ENCODE data around the gene FAM83C.
A peak's percentile ranks its signal among the peaks of the same experiment; 100 is the strongest.

FAM83C gene

DNA sequence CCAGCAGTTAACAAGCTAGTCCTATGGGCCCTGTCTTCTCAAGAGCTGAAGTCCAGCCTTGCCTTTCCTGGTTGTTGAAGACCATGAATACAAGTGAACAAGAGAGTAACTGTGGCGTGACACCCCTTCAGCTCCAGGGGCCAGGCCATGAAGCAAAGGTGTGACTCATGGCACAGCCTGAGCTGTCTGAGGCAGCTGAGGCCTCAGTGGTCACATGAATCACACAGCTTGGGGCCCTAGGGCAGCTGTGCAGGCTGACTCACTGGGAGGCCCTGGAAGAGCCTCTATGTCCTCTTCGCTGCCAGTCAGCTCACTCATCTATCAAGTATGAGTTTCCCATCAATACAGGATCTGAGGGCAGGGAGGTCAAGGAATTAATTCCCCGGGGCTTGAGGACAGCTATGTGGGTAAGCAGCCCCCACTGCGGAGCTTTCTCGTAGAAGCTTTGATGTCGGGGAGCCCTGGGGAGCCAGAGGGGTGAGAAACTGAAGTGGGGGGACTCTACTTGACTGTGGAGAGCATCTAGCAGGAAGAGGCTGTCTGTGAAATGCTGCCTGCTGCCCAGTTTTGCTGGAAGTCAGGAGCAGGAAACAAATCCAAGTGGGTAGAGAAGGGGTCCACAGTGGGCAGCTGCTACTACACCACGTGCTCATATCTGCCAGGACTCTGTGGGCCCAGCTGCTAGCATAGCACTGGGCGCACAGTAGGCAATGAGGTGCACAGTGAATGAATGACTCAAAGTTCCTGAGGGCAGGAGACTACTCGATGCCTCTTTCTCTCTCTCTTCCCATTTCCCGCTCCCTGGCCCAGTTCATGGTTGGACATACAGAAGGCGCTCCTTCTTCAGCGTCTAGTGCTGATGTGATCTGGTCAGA lies 13.7 kb upstream of the FAM83C start:
- no CpG with 5 or more reads among the region's 12 CpGs for WGBS, 2 donors (ENCODE audit: extremely low coverage in 2 of 2, insufficient read length in 2 of 2, insufficient replicate concordance in 1 of 2)
- Histone ChIP-seq H3K23ac (ENCODE audit: low read depth, low read length, poor library complexity) (no peak overlapping the region), H3K4me1 (ENCODE audit: control insufficient read depth in 2 of 2, insufficient read depth in 1 of 2, low read depth in 1 of 2, low read length in 2 of 2) (peaks cover 1 to 4% of the 10 kb centered on the region in 2 donors), H2AK5ac (ENCODE audit: low read depth, low read length) (no peak overlapping the region), H3K79me1 (ENCODE audit: low read depth, low read length) (no peaks in the 10 kb centered on the region), H2BK15ac (ENCODE audit: low read length) (no peak overlapping the region), H3K36me3 (replicated peaks in 1 of 2; ENCODE audit: control insufficient read depth in 2 of 2, insufficient read depth in 2 of 2, low read length in 2 of 2) (peaks cover 0 to 8% of the 10 kb centered on the region in 2 donors), H2BK5ac (ENCODE audit: low read length) (no peak overlapping the region), H4K91ac (ENCODE audit: low read depth, low read length, poor library complexity) (no peak overlapping the region), H3K27me3 (ENCODE audit: control insufficient read depth in 3 of 3, insufficient read depth in 3 of 3, low read depth in 1 of 3, low read length in 3 of 3) (no peaks in the 10 kb centered on the region), H2BK120ac (ENCODE audit: low read depth, low read length) (no peak overlapping the region), H3K14ac (ENCODE audit: low read length) (no peak overlapping the region), H3K4ac (ENCODE audit: low read length) (no peak overlapping the region), H2BK12ac (ENCODE audit: low read length) (no peak overlapping the region), H3K4me2 (ENCODE audit: insufficient read depth, low read length, poor library complexity, severe bottlenecking) (no peak overlapping the region), H3K18ac (ENCODE audit: low read length) (no peak overlapping the region), H2AFZ (ENCODE audit: low read length) (peak overlapping the region; percentile 19), H4K8ac (ENCODE audit: low read depth, low read length) (no peak overlapping the region), H3K9ac (ENCODE audit: low read depth, low read length, poor library complexity) (no peak overlapping the region), H3K27ac (replicated peaks; ENCODE audit: low read length) (no peak overlapping the region), H3K4me3 (ENCODE audit: low read length in 2 of 2) (no peak overlapping the region), H3K9me3 (replicated peaks in 1 of 2; ENCODE audit: control insufficient read depth in 2 of 2, insufficient read depth in 1 of 2, low read depth in 1 of 2, low read length in 2 of 2) (no peaks in the 10 kb centered on the region)
- DNase-seq (ENCODE audit: low spot score) = no peak

GRCh38 chr20:35304956-35305355 lies 12.7 kb upstream of the FAM83C start:
- Histone ChIP-seq H2BK15ac (ENCODE audit: low read length) (no peak overlapping the region), H4K8ac (ENCODE audit: low read depth, low read length) (no peak overlapping the region), H2BK120ac (ENCODE audit: low read depth, low read length) (no peak overlapping the region), H3K23ac (ENCODE audit: low read depth, low read length, poor library complexity) (no peak overlapping the region), H3K18ac (ENCODE audit: low read length) (no peak overlapping the region), H3K4me1 (ENCODE audit: control insufficient read depth in 2 of 2, insufficient read depth in 1 of 2, low read depth in 1 of 2, low read length in 2 of 2) (peaks cover 1 to 4% of the 10 kb centered on the region in 2 donors), H3K4me2 (ENCODE audit: insufficient read depth, low read length, poor library complexity, severe bottlenecking) (no peak overlapping the region), H4K91ac (ENCODE audit: low read depth, low read length, poor library complexity) (no peak overlapping the region), H3K27ac (replicated peaks; ENCODE audit: low read length) (no peak overlapping the region), H3K9ac (ENCODE audit: low read depth, low read length, poor library complexity) (no peak overlapping the region), H3K27me3 (ENCODE audit: control insufficient read depth in 3 of 3, insufficient read depth in 3 of 3, low read depth in 1 of 3, low read length in 3 of 3) (no peaks in the 10 kb centered on the region), H3K79me1 (ENCODE audit: low read depth, low read length) (no peaks in the 10 kb centered on the region), H3K4me3 (ENCODE audit: low read length in 2 of 2) (no peak overlapping the region), H3K9me3 (replicated peaks in 1 of 2; ENCODE audit: control insufficient read depth in 2 of 2, insufficient read depth in 1 of 2, low read depth in 1 of 2, low read length in 2 of 2) (no peaks in the 10 kb centered on the region), H3K4ac (ENCODE audit: low read length) (no peak overlapping the region), H2BK12ac (ENCODE audit: low read length) (no peak overlapping the region), H3K14ac (ENCODE audit: low read length) (no peak overlapping the region), H2AFZ (ENCODE audit: low read length) (peak overlapping the region; percentile 19), H2AK5ac (ENCODE audit: low read depth, low read length) (no peak overlapping the region), H2BK5ac (ENCODE audit: low read length) (no peak overlapping the region), H3K36me3 (replicated peaks in 1 of 2; ENCODE audit: control insufficient read depth in 2 of 2, insufficient read depth in 2 of 2, low read length in 2 of 2) (peaks cover 0 to 7% of the 10 kb centered on the region in 2 donors)
- no peak for DNase-seq (ENCODE audit: low spot score)
- no CpG with 5 or more reads among the region's 6 CpGs for WGBS, 2 donors (ENCODE audit: extremely low coverage in 2 of 2, insufficient read length in 2 of 2, insufficient replicate concordance in 1 of 2)

GRCh38 chr20:35303735-35304491 lies 11.7 kb upstream of the FAM83C start:
- H2BK12ac ChIP-seq (ENCODE audit: low read length) = no peak overlapping the region
- H3K36me3 ChIP-seq (replicated peaks in 1 of 2; ENCODE audit: control insufficient read depth in 2 of 2, insufficient read depth in 2 of 2, low read length in 2 of 2) = peaks cover 0 to 7% of the 10 kb centered on the region in 2 donors
- H3K9ac ChIP-seq (ENCODE audit: low read depth, low read length, poor library complexity) = no peak overlapping the region
- H2BK120ac ChIP-seq (ENCODE audit: low read depth, low read length) = no peak overlapping the region
- no peaks in the 10 kb centered on the region for H3K9me3 ChIP-seq (replicated peaks in 1 of 2; ENCODE audit: control insufficient read depth in 2 of 2, insufficient read depth in 1 of 2, low read depth in 1 of 2, low read length in 2 of 2)
- H2BK5ac ChIP-seq (ENCODE audit: low read length) = no peak overlapping the region
- no peak overlapping the region for H3K4me3 ChIP-seq (ENCODE audit: low read length in 2 of 2)
- H3K14ac ChIP-seq (ENCODE audit: low read length) = no peak overlapping the region
- H3K4me1 ChIP-seq (ENCODE audit: control insufficient read depth in 2 of 2, insufficient read depth in 1 of 2, low read depth in 1 of 2, low read length in 2 of 2) = peaks cover 1 to 4% of the 10 kb centered on the region in 2 donors
- no peak overlapping the region for H4K8ac ChIP-seq (ENCODE audit: low read depth, low read length)
- H3K4me2 ChIP-seq (ENCODE audit: insufficient read depth, low read length, poor library complexity, severe bottlenecking) = no peak overlapping the region
- H3K18ac ChIP-seq (ENCODE audit: low read length) = no peak overlapping the region
- H3K23ac ChIP-seq (ENCODE audit: low read depth, low read length, poor library complexity) = no peak overlapping the region
- no peaks in the 10 kb centered on the region for H3K27me3 ChIP-seq (ENCODE audit: control insufficient read depth in 3 of 3, insufficient read depth in 3 of 3, low read depth in 1 of 3, low read length in 3 of 3)
- H2BK15ac ChIP-seq (ENCODE audit: low read length) = no peak overlapping the region
- DNase-seq (ENCODE audit: low spot score) = peak; percentile 88
- no peaks in the 10 kb centered on the region for H3K79me1 ChIP-seq (ENCODE audit: low read depth, low read length)
- peak overlapping the region; percentile 41 for H2AFZ ChIP-seq (ENCODE audit: low read length)
- WGBS, 2 donors (ENCODE audit: extremely low coverage in 2 of 2, insufficient read length in 2 of 2, insufficient replicate concordance in 1 of 2) = no CpG with 5 or more reads among the region's 18 CpGs
- H4K91ac ChIP-seq (ENCODE audit: low read depth, low read length, poor library complexity) = no peak overlapping the region
- no peak overlapping the region for H3K27ac ChIP-seq (replicated peaks; ENCODE audit: low read length)
- H3K4ac ChIP-seq (ENCODE audit: low read length) = no peak overlapping the region
- H2AK5ac ChIP-seq (ENCODE audit: low read depth, low read length) = no peak overlapping the region

GRCh38 chr20:35303382-35303734 lies 11.1 kb upstream of the FAM83C start:
- H3K18ac ChIP-seq (ENCODE audit: low read length) = no peak overlapping the region
- H2BK12ac ChIP-seq (ENCODE audit: low read length) = no peak overlapping the region
- H3K23ac ChIP-seq (ENCODE audit: low read depth, low read length, poor library complexity) = no peak overlapping the region
- no peak overlapping the region for H3K9ac ChIP-seq (ENCODE audit: low read depth, low read length, poor library complexity)
- H2BK15ac ChIP-seq (ENCODE audit: low read length) = no peak overlapping the region
- no peak overlapping the region for H4K8ac ChIP-seq (ENCODE audit: low read depth, low read length)
- H3K27ac ChIP-seq (replicated peaks; ENCODE audit: low read length) = no peak overlapping the region
- H2BK5ac ChIP-seq (ENCODE audit: low read length) = no peak overlapping the region
- no peak overlapping the region for H2AK5ac ChIP-seq (ENCODE audit: low read depth, low read length)
- no peak overlapping the region for H2BK120ac ChIP-seq (ENCODE audit: low read depth, low read length)
- peaks cover 0 to 7% of the 10 kb centered on the region in 2 donors for H3K36me3 ChIP-seq (replicated peaks in 1 of 2; ENCODE audit: control insufficient read depth in 2 of 2, insufficient read depth in 2 of 2, low read length in 2 of 2)
- no peaks in the 10 kb centered on the region for H3K9me3 ChIP-seq (replicated peaks in 1 of 2; ENCODE audit: control insufficient read depth in 2 of 2, insufficient read depth in 1 of 2, low read depth in 1 of 2, low read length in 2 of 2)
- no peak overlapping the region for H3K4me3 ChIP-seq (ENCODE audit: low read length in 2 of 2)
- H4K91ac ChIP-seq (ENCODE audit: low read depth, low read length, poor library complexity) = no peak overlapping the region
- peak overlapping the region; percentile 41 for H2AFZ ChIP-seq (ENCODE audit: low read length)
- no peak for DNase-seq (ENCODE audit: low spot score)
- no peaks in the 10 kb centered on the region for H3K79me1 ChIP-seq (ENCODE audit: low read depth, low read length)
- H3K4ac ChIP-seq (ENCODE audit: low read length) = no peak overlapping the region
- no peak overlapping the region for H3K14ac ChIP-seq (ENCODE audit: low read length)
- H3K27me3 ChIP-seq (ENCODE audit: control insufficient read depth in 3 of 3, insufficient read depth in 3 of 3, low read depth in 1 of 3, low read length in 3 of 3) = no peaks in the 10 kb centered on the region
- H3K4me2 ChIP-seq (ENCODE audit: insufficient read depth, low read length, poor library complexity, severe bottlenecking) = no peak overlapping the region
- no CpG with 5 or more reads among the region's 11 CpGs for WGBS, 2 donors (ENCODE audit: extremely low coverage in 2 of 2, insufficient read length in 2 of 2, insufficient replicate concordance in 1 of 2)
- peaks cover 1 to 4% of the 10 kb centered on the region in 2 donors for H3K4me1 ChIP-seq (ENCODE audit: control insufficient read depth in 2 of 2, insufficient read depth in 1 of 2, low read depth in 1 of 2, low read length in 2 of 2)

Measured in neuronal stem cell (in vitro differentiated cells).